Measurements from ENCODE around the gene B4GALT1.

DNA sequence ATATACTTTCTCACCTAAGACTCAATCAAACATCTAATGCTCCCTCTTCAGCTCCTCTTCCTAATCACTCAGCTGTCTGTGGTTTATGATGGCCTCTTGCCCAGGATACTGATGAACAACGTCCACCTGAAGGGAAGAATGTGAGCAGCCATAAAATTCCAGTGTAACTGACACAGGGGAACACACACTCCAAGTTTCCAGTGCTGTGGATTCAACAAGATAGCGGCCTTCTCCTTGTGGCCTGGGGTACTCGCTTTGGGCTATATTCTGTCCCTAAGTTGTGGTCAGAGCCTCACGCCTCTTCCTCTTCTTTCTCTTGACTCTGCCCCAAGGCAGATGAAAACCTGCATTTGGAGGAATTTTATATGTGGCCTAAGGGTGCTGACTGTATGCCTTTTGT lies 11.7 kb downstream of the B4GALT1 start:
- TF ChIP-seq, protein P1, sequence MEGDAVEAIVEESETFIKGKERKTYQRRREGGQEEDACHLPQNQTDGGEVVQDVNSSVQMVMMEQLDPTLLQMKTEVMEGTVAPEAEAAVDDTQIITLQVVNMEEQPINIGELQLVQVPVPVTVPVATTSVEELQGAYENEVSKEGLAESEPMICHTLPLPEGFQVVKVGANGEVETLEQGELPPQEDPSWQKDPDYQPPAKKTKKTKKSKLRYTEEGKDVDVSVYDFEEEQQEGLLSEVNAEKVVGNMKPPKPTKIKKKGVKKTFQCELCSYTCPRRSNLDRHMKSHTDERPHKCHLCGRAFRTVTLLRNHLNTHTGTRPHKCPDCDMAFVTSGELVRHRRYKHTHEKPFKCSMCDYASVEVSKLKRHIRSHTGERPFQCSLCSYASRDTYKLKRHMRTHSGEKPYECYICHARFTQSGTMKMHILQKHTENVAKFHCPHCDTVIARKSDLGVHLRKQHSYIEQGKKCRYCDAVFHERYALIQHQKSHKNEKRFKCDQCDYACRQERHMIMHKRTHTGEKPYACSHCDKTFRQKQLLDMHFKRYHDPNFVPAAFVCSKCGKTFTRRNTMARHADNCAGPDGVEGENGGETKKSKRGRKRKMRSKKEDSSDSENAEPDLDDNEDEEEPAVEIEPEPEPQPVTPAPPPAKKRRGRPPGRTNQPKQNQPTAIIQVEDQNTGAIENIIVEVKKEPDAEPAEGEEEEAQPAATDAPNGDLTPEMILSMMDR (IDR thresholded peaks at IDR 0.05; ENCODE audit: extremely low read depth in 1 of 2, insufficient read depth in 1 of 2, low read depth in 1 of 2, low read length in 2 of 2) = no peak
- TF ChIP-seq POLR2AphosphoS5 (IDR thresholded peaks at IDR 0.05; ENCODE audit: insufficient read depth, low read depth, low read length) = no peak
- TF ChIP-seq POLR2A (IDR thresholded peaks at IDR 0.05; ENCODE audit: low read depth, low read length) = no peak
- TF ChIP-seq, protein P2, sequence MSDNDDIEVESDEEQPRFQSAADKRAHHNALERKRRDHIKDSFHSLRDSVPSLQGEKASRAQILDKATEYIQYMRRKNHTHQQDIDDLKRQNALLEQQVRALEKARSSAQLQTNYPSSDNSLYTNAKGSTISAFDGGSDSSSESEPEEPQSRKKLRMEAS (IDR thresholded peaks at IDR 0.05; ENCODE audit: insufficient read depth, insufficient read length) = no peak
- TF ChIP-seq EZH2 (IDR thresholded peaks at IDR 0.05; ENCODE audit: borderline replicate concordance, low read depth, low read length, severe bottlenecking) = no peak
- TF ChIP-seq JUN (IDR thresholded peaks at IDR 0.05; ENCODE audit: borderline replicate concordance, insufficient read depth, insufficient read length, low read depth) = no peak
- TF ChIP-seq GATA2 (IDR thresholded peaks at IDR 0.05; ENCODE audit: insufficient read depth, insufficient read length, low read depth, low read length) = no peak

Measured in endothelial cell of umbilical vein (primary cell).